Neural progenitor cell (in vitro differentiated cells): Measurements from ENCODE around the gene CACNG3. TPM values are rescaled to one million over a fixed set of nuclear protein-coding genes. Genes with fewer than 3 reads are reported as not detected.

Experiments used
- DNase-seq: peaks from one replicate; pipeline ENCODE4 v3.0.0-alpha.2; 2016; ENCODE audit warnings: low spot score
- H2AFZ ChIP-seq: fragments of 200-600 bp; sonication (generic); replicated peaks from 2 replicates; pipeline ENCODE4 v1.6.1; 2016; ENCODE audit warnings: antibody characterized with exemption
- H3F3A ChIP-seq: fragments of 200-600 bp; sonication (generic); 2 replicates; pipeline ENCODE4 v1.6.1; 2016; ENCODE audit warnings: antibody characterized with exemption, low read depth
- H3K27ac ChIP-seq: fragments of 200-600 bp; sonication (generic); 2 replicates; pipeline ENCODE4 v1.5.1; 2016; ENCODE audit warnings: mild to moderate bottlenecking
- H3K27me3 ChIP-seq: fragments of 200-600 bp; sonication (generic); 2 replicates; pipeline ENCODE4 v1.6.1; 2016; ENCODE audit warnings: mild to moderate bottlenecking, moderate library complexity
- H3K36me3 ChIP-seq: fragments of 200-600 bp; sonication (generic); 2 replicates; pipeline ENCODE4 v1.5.1; 2016
- H3K4me1 ChIP-seq: fragments of 200-600 bp; sonication (generic); 2 replicates; pipeline ENCODE4 v1.6.1; 2016; ENCODE audit warnings: mixed run types
- H3K4me2 ChIP-seq: fragments of 200-600 bp; sonication (generic); 2 replicates; pipeline ENCODE4 v1.6.1; 2016
- H3K4me3 ChIP-seq: fragments of 200-600 bp; sonication (generic); 2 replicates; pipeline ENCODE4 v1.5.1; 2016
- H3K79me2 ChIP-seq: fragments of 200-600 bp; sonication (generic); 2 replicates; pipeline ENCODE4 v1.6.1; 2016; ENCODE audit warnings: low read depth
- H3K9ac ChIP-seq: fragments of 200-600 bp; sonication (generic); 2 replicates; pipeline ENCODE4 v1.6.1; 2016
- H3K9me3 ChIP-seq: fragments of 200-600 bp; sonication (generic); 2 replicates; pipeline ENCODE4 v1.5.1; 2016; ENCODE audit warnings: low read depth
- H4K20me1 ChIP-seq: fragments of 200-600 bp; sonication (generic); 2 replicates; pipeline ENCODE4 v1.6.1; 2016; ENCODE audit warnings: low read depth
- H3K27ac Mint-ChIP-seq: 3 replicates; pipeline ENCODE4 v1.8.0; 2021; ENCODE audit warnings: mixed read lengths
- H3K27me3 Mint-ChIP-seq: 2 replicates; pipeline ENCODE4 v1.8.0; 2022; ENCODE audit warnings: low read depth, mild to moderate bottlenecking, inconsistent platforms, moderate library complexity, mixed read lengths; ENCODE audit not compliant: insufficient read depth
- H3K36me3 Mint-ChIP-seq: 3 replicates; pipeline ENCODE4 v1.8.0; 2021; ENCODE audit warnings: mixed read lengths
- H3K4me1 Mint-ChIP-seq: 3 replicates; pipeline ENCODE4 v1.8.0; 2021; ENCODE audit warnings: mixed read lengths
- H3K4me3 Mint-ChIP-seq: 3 replicates; pipeline ENCODE4 v1.8.0; 2021; ENCODE audit warnings: mild to moderate bottlenecking, moderate library complexity, mixed read lengths
- H3K9me3 Mint-ChIP-seq: 3 replicates; pipeline ENCODE4 v1.8.0; 2020; ENCODE audit warnings: mixed read lengths
- CTCF ChIP-seq: fragments of 200-600 bp; sonication (generic); IDR thresholded peaks from 2 replicates; pipeline ENCODE4 v1.5.1; 2017; ENCODE audit warnings: antibody characterized with exemption, mild to moderate bottlenecking
- EZH2 ChIP-seq: fragments of 200-600 bp; sonication (generic); IDR thresholded peaks from 2 replicates; pipeline ENCODE4 v1.6.1; 2017; ENCODE audit warnings: antibody characterized with exemption, mild to moderate bottlenecking, moderate library complexity
- EZH2phosphoT487 ChIP-seq: fragments of 200-600 bp; sonication (generic); IDR thresholded peaks from 2 replicates; pipeline ENCODE4 v1.6.1; 2017; ENCODE audit warnings: antibody characterized with exemption
- total RNA-seq: library from RNA; depleted of rRNA; stranded (reverse); fragments of >200 nt; gene quantifications from 2 replicates; pipeline ENCODE4 v1.2.3, GENCODE V29; 2015; ENCODE audit warnings: low replicate concordance

CACNG3 gene
- total RNA-seq, 1 donor from 2014 or later = not detected

GRCh38 chr16:24246911-24247607 is 9.1 kb upstream of the CACNG3 start:
- Histone ChIP-seq H3K4me3 (no peak overlapping the region), H3F3A (no peaks in the 10 kb centered on the region), H3K27me3 (no peaks in the 10 kb centered on the region), H3K9ac (no peak overlapping the region), H3K4me1 (no peaks in the 10 kb centered on the region), H3K36me3 (no peaks in the 10 kb centered on the region), H3K9me3 (no peaks in the 10 kb centered on the region), H3K27ac (no peak overlapping the region), H3K79me2 (no peaks in the 10 kb centered on the region), H2AFZ (no peak overlapping the region), H3K4me2 (no peak overlapping the region), H4K20me1 (no peaks in the 10 kb centered on the region)
- H3K4me3 Mint-ChIP-seq = no peak overlapping the region
- peaks cover 2% of the 10 kb centered on the region for H3K27me3 Mint-ChIP-seq
- TF ChIP-seq EZH2phosphoT487 (no peak), EZH2 (no peak), CTCF (no peak)
- no peak overlapping the region for H3K27ac Mint-ChIP-seq
- DNase-seq = no peak
- H3K4me1 Mint-ChIP-seq = no peaks in the 10 kb centered on the region
- no peaks in the 10 kb centered on the region for H3K36me3 Mint-ChIP-seq
- H3K9me3 Mint-ChIP-seq = no peaks in the 10 kb centered on the region

GRCh38 chr16:24253192-24253591 is 2.9 kb upstream of the CACNG3 start:
- Histone ChIP-seq H4K20me1 (peaks cover 33% of the 10 kb centered on the region), H3K4me2 (no peak overlapping the region), H3K4me3 (no peak overlapping the region), H3K27me3 (peaks cover 55% of the 10 kb centered on the region), H3K9ac (no peak overlapping the region), H3K27ac (no peak overlapping the region), H3F3A (no peaks in the 10 kb centered on the region), H3K4me1 (peaks cover 11% of the 10 kb centered on the region), H2AFZ (no peak overlapping the region), H3K79me2 (no peaks in the 10 kb centered on the region), H3K9me3 (no peaks in the 10 kb centered on the region), H3K36me3 (no peaks in the 10 kb centered on the region)
- peak; percentile 33 for TF ChIP-seq EZH2
- TF ChIP-seq CTCF = peak; percentile 79
- TF ChIP-seq EZH2phosphoT487 = no peak
- DNase-seq = peak; percentile 83
- Mint-ChIP-seq H3K36me3 (no peaks in the 10 kb centered on the region), H3K9me3 (no peaks in the 10 kb centered on the region), H3K4me3 (no peak overlapping the region), H3K4me1 (peaks cover 6% of the 10 kb centered on the region), H3K27ac (no peak overlapping the region), H3K27me3 (peaks cover 39% of the 10 kb centered on the region)

GRCh38 chr16:24257958-24258357 is 1.8 kb downstream of the CACNG3 start:
- peaks cover 34% of the 10 kb centered on the region for H3K27me3 Mint-ChIP-seq
- no peak overlapping the region for H3K4me3 Mint-ChIP-seq
- Histone ChIP-seq H3K36me3 (no peaks in the 10 kb centered on the region), H3K79me2 (no peaks in the 10 kb centered on the region), H3F3A (no peaks in the 10 kb centered on the region), H3K4me3 (no peak overlapping the region), H3K9me3 (no peaks in the 10 kb centered on the region), H3K4me1 (peaks cover 11% of the 10 kb centered on the region), H4K20me1 (peaks cover 37% of the 10 kb centered on the region), H3K4me2 (no peak overlapping the region), H2AFZ (no peak overlapping the region), H3K27ac (no peak overlapping the region), H3K27me3 (peaks cover 70% of the 10 kb centered on the region), H3K9ac (no peak overlapping the region)
- TF ChIP-seq EZH2phosphoT487 (no peak), EZH2 (no peak), CTCF (no peak)
- no peaks in the 10 kb centered on the region for H3K36me3 Mint-ChIP-seq
- peak; percentile 4 for DNase-seq
- peaks cover 6% of the 10 kb centered on the region for H3K4me1 Mint-ChIP-seq
- H3K9me3 Mint-ChIP-seq = no peaks in the 10 kb centered on the region
- no peak overlapping the region for H3K27ac Mint-ChIP-seq
